Neural crest cell (in vitro differentiated cells): ENCODE data around the gene AIPL1. TPM values are rescaled to one million over a fixed set of nuclear protein-coding genes. Genes with fewer than 3 reads are reported as not detected.
A peak's percentile ranks its signal among the peaks of the same experiment; 100 is the strongest.

Source experiments
- DNase-seq: peaks from one replicate; pipeline ENCODE4 v3.0.0; 2021; ENCODE audit warnings: low read depth, mixed read lengths, low spot score
- H3K27ac Mint-ChIP-seq: one replicate; pipeline ENCODE4 v1.8.0; 2021; ENCODE audit warnings: mild to moderate bottlenecking, mixed read lengths; ENCODE audit not compliant: unreplicated experiment
- H3K27me3 Mint-ChIP-seq: 2 replicates; pipeline ENCODE4 v1.8.0; 2021; ENCODE audit warnings: low read depth, mild to moderate bottlenecking, mixed read lengths
- H3K36me3 Mint-ChIP-seq: 2 replicates; pipeline ENCODE4 v1.8.0; 2021; ENCODE audit warnings: low read depth, mild to moderate bottlenecking, mixed read lengths
- H3K4me1 Mint-ChIP-seq: 2 replicates; pipeline ENCODE4 v1.8.0; 2021; ENCODE audit warnings: mixed read lengths
- H3K4me3 Mint-ChIP-seq: one replicate; pipeline ENCODE4 v1.8.0; 2021; ENCODE audit warnings: mild to moderate bottlenecking, mixed read lengths
- H3K9me3 Mint-ChIP-seq: 2 replicates; pipeline ENCODE4 v1.8.0; 2021; ENCODE audit warnings: mixed read lengths
- CTCF ChIP-seq: fragments of 200-600 bp; sonication (generic); conservative IDR thresholded peaks from 2 replicates; pipeline ENCODE4 v1.5.0; 2021; ENCODE audit warnings: antibody characterized with exemption, mild to moderate bottlenecking
- total RNA-seq: library from RNA; stranded (reverse); gene quantifications from 2 replicates; pipeline ENCODE4 v1.2.1, GENCODE V29; 2021

The AIPL1 gene
- total RNA-seq, 1 donor from 2014 or later = not detected

DNA sequence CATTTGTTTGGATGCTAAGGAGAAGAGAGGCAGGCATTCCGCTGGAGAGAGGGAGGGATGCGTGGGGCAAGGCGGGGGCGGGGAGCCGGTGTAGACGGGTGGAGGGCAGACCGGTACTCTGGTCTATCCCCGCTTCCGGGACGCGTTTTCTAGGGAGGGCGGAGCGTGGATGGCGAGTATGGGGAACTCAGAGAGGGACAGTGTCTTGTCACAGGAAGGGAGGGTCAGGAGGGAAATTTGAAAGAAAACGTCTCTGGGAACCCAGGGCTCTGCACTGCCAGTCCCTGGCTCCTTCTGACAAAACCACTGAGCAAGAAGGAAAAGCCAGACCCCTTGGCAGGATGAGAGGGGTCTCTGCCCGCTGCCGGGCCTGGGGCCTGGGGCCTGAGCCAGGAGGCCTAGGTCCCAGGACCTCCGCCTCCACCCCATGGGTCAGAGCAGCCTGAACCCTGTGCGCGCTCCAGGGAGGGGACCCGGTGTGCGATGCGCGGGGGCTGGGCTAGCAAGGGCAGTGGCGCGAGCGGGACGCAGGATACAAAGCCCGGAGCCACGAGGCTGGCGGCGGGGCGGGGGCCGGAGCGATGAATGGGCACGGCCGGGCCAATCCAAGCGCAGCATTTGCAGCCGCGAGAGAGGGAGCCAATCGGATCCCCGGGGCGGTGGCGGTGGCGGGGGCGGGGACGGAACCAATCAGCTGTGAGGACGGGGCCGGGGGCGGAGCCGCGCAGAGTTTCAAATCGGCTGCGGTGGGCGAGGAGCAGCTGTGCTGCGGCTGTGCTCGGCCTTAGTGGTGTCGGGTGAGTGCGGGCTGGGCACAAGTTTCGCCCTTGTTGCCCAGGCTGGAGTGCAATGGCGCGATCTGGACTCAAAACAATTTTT, 9.0 kb upstream of the AIPL1 start, which contains the start of gene PIMREG:
TSS of gene PIMREG (plus strand) at position 764 of the 879 bp plus-strand sequence. CDS start 656 bp downstream, outside the sequence.
- H3K27ac Mint-ChIP-seq = peak within 1 kb of the TSS; percentile 99
- no peak for TF ChIP-seq CTCF
- H3K27me3 Mint-ChIP-seq = no peaks in the 10 kb centered on the region
- H3K9me3 Mint-ChIP-seq = no peaks in the 10 kb centered on the region
- H3K4me3 Mint-ChIP-seq = peak within 1 kb of the TSS; percentile 97
- H3K4me1 Mint-ChIP-seq = peaks cover 59% of the 10 kb centered on the region
- H3K36me3 Mint-ChIP-seq = peaks cover 12% of the 10 kb centered on the region
- DNase-seq = peak; percentile 97

GRCh38 chr17:6442775-6443174, 7.9 kb upstream of the AIPL1 start:
- Mint-ChIP-seq H3K4me3 (no peak overlapping the region), H3K9me3 (no peaks in the 10 kb centered on the region), H3K36me3 (peaks cover 10% of the 10 kb centered on the region), H3K4me1 (peaks cover 64% of the 10 kb centered on the region), H3K27me3 (peaks cover 3% of the 10 kb centered on the region), H3K27ac (no peak overlapping the region)
- DNase-seq = no peak
- no peak for TF ChIP-seq CTCF

DNA sequence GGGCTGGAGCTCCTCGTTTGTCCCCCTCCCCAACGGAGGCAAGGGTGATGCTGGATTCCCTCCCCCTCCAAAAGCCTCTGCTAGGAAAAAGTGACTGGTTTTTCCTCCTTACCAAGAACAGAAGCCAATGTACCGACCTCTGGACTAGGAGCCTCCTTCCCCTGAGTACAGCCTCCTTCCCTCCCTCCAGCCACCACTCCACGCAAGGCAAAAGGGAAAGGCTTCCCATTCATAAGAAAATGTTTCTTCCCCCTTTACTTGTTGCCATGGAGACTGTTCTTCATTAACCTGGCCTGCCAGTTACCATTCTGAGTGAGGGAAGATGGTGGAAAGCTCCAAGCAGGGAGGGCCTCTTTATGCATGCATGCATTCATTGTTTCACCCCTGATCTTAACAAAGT, 5.0 kb upstream of the AIPL1 start:
- DNase-seq = no peak
- Mint-ChIP-seq H3K27ac (peak overlapping the region; percentile 20), H3K4me3 (peak overlapping the region; percentile 48), H3K9me3 (no peaks in the 10 kb centered on the region), H3K27me3 (peaks cover 10% of the 10 kb centered on the region), H3K4me1 (peaks cover 52% of the 10 kb centered on the region), H3K36me3 (peaks cover 4% of the 10 kb centered on the region)
- TF ChIP-seq CTCF = no peak

DNA sequence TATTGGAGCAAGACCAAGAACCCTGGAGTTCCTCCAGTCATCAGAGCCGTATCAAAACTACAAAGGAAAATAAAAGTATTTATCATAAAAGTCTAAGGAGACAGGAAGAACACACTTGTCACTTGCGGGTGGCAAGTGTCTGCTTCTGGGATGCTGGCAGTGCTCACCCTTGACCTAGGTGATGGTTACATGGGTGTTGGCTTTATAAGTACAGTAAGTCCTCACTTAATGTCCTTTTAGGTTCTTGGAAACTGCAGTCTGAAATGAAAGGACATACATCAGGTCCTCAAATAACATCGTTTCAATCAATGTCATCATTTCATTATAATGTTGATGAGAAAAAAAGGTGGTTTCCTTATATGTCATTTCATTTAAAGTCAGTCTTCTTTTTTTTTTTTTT, 3.0 kb upstream of the AIPL1 start:
- H3K4me3 Mint-ChIP-seq = no peak overlapping the region
- H3K36me3 Mint-ChIP-seq = no peaks in the 10 kb centered on the region
- peaks cover 10% of the 10 kb centered on the region for H3K27me3 Mint-ChIP-seq
- H3K9me3 Mint-ChIP-seq = no peaks in the 10 kb centered on the region
- H3K4me1 Mint-ChIP-seq = peaks cover 37% of the 10 kb centered on the region
- no peak overlapping the region for H3K27ac Mint-ChIP-seq
- DNase-seq = no peak
- no peak for TF ChIP-seq CTCF

GRCh38 chr17:6437466-6437865, 2.5 kb upstream of the AIPL1 start:
- H3K4me3 Mint-ChIP-seq = no peak overlapping the region
- DNase-seq = no peak
- no peaks in the 10 kb centered on the region for H3K9me3 Mint-ChIP-seq
- H3K27ac Mint-ChIP-seq = no peak overlapping the region
- peaks cover 10% of the 10 kb centered on the region for H3K27me3 Mint-ChIP-seq
- H3K36me3 Mint-ChIP-seq = no peaks in the 10 kb centered on the region
- H3K4me1 Mint-ChIP-seq = peaks cover 37% of the 10 kb centered on the region
- TF ChIP-seq CTCF = no peak
